HL-60/S4 treated with retinoic acid at 250 ng/mL for 4 days and 3 days (cell line): ENCODE measurements around the gene OTP.

Experiments used
- in situ Hi-C: fragments of 300-500 bp; cut with MboI; formaldehyde crosslinking; loops from 2 replicates; pipeline ENCODE4 v1.7.0; 2022; ENCODE audit warnings: low sequenced_read_pairs

Gene OTP

DNA sequence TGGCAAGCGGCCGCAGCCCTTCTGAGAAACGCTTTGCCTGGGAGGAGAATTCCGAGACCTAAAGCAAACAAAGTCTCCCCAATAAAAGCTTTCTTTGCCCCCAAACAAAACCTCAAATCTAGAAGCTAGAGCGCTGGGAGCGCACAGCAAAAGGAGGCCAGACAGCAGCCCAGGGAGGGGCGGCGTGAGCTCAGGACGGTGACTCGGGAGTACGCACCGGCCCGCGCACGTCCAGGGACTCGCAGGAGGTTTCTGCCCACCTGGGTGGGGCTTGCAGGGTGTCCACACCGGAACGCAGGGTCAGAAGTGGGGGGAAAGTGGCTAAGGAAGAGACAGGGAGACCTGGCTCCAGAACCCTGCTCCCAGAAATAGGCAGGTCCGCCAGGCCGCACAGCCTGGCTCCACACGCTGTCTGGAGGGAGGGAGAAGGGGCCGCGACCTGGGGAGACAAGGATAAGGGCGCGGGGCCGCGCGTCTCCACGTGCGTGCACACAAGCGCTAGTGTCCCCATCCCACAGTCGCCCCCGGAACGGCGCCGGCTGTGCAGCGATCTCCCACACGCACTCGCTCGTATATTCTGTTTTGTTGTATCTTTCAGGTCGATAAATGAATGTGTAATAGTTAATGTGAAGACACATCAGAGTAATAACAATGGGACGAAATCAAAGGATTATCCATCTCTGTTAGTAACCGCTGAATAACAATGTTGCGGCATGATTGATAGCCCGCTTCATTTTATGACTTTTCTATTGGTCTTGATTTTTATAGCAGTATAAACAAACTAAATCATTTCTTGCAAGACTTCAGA is 2.3 kb upstream of the OTP start:
- in situ Hi-C loops, result no loop called here

DNA sequence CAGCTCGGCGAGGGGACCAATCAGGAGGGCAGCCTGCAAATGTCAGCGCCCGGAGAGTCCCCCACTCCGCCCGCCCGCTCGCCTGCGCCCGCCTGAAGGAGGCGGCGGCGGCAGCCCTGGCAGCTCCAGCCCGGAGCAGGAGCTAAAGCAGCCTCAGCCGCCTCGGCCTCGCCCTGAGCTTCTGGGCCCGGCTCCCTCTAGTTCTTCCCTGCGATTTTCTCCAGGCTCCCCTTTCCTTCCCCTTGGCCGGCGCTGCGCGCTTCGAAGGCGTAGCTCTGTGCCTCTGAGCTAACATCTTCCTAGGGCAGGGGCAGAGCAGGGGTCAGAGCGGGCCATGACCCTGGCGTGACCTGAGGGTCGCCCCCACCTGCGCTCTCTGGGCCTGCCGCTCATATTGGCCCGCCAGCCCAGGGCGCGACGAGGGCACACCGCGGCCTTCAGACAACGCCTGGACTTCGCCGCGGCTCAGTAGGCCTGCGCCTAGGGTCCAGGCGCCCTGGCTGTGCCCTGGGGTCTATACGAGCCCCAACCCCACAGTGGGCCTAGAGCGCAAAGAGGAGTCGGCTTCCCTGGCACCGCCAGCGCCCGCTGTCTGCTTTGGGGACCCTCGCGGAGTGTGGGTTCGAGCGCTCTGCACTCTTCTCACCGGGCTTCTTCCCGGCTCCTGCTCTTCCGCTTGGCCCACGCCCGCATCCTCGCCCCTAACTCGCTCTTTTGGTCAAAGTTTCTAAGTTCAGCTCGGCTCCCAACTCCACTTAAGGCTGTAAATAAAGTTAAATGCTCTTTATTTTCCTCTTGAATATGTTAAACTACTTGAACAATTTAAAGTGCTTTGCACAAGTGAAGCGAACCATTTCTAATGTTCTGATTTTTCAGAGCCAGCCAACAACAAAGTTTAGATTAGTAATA is 504 bp upstream of the OTP start:
- in situ Hi-C loops, result no loop called here

DNA sequence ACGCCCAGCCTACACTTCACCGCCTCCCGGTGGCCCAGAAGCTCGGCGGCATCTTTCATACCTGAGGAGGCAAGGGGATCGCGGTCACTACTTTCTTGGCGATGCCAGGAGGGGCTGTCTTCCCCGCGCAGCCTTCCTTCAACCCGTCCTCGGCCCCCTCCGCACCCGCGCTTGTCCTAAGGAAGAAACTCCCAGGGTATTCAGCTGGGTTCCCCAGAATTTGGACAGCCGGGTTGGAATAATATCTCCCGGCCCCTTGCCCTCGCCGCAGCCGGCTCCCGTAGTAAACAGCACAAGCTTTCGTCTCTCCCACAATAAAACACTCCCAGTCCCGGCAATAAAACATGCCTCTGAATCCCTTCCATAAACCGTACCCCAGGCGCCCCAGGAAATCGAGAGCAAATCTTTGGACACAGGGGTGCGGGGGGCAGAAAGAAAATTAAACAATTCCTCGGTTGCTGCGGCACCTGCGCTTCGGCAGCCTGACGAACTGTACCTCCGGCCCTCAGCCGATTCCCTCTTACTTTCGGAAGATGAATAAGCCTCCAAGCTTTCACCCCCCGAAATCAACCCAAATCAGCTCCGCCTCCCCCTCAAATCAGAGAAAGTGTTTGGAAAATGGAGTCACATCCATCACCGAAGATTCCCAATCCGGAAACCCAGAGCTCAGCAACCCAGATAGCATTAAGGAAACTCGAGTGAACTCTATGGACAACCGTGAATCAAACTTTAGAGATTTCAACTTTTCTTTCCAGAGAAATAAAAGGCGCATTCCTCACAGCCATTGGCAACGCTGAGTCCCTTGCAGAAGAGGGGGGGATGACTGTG is 1.1 kb downstream of the OTP start:
- in situ Hi-C loops, result no loop called here

DNA sequence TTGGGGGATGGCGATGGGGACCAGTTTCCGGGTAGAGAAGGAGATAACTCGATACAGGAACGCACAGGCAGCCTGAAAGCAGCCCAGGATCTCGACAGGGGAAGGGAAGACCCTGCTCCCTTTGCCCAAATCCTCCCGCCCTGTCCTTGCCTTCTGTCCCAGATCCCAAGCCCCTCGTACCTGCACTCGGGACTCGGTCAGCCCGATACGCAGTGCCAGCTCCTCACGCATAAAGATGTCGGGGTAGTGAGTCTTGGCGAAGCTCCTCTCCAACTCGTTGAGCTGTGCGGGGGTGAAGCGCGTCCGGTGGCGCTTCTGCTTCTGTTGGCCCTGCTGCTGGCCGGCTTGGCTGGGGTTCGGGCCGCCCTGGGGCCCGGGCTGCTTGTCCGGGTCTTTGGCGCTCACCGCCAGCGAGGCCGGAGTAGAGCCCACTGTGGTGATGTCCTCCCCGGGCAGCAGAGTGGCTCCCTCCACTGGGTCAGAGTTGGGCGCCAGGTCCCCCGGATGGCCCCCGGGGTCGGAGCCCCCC is 1.8 kb downstream of the OTP start:
- in situ Hi-C loops, result no loop called here

DNA sequence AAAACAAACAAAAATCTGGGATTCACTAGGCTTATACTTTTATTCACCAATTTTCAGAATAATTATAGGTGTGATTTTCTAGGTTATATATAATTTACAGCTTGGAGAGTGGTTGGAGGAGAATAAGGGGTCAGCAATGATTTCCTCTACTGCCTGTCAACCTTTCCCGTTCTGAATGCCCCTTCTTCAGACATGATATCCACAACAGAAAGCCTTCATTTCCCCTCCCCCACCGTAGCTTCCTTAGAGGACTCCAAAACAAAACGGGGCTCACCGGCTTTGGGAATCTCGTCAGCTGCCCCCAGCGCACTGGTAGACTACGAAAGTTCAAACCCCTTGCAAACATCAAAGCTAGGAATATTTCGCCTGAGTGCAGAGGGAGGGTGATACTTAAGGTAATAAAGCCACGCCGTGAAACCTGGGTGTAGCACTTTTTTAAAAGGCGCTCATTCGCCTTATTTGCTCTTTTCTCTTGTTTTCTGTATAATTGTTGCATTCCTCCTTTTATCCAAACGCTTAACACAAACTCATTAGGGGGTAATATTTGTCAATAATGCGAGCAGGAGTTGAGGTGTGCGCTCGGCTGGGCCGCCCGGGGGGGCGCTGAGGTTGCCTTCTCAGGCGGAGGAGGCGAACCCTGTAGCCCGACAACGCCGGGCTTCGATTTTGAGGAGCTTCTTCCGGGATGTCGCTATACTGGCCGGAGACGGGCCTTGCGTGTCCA is 2.4 kb downstream of the OTP start:
- in situ Hi-C loops, result no loop called here

DNA sequence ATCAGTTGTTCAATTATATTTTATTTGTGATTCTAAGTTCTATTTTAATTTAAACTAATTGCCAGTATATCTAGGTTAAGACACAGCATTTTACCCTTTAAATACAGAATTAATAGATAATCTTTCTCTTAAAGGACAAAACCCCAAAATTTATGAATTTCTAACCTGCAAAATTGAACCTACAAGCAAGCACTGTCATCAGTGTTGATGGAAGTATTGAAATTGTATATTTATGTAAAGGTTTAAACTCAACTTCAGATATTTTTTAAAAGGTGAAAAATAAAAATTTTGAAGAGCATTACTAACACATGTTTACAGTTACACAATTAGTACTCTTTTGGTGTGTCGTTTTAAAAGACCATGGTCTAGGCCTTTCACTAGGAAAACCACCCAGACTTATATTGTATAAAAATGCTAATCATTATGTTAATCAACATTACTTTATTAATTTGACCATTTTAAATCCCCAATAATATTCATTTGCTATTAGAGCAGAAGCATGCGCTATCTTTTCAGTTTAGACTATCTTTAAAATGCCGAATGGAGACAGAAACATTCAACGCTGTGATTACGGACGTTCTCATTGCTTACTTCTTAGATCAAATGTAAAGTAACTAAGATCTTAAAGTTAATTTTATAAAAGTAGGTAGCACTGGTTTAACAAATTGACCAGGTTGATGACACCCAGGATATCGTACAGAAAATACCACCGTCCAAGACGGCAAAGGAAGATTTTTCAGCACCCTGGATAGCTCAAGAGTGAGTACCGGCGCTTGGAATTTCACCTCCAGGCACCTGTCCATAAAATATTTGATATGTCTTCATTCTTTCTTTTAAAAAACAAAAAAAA is 3.2 kb downstream of the OTP start:
- in situ Hi-C loops, result no loop called here

DNA sequence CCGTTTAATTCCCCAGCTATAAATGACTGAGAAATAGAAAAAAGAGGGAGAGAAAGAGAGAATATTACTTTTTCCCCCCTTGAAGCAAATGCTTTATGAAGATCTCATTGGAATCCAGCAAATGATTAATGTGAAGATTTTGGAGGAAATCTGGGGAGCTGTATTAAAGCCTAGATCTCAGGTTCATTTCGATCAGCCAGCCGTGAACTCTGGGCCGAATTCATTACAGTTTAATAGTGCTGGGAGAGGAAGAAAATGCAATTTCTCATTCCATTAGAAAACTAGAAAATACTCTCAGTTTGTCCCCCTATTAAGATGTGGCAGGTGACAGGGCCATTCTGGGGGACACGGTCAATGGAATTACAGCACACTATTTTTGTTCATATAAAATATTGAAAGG is 4.8 kb downstream of the OTP start:
- in situ Hi-C loops, result no loop called here

DNA sequence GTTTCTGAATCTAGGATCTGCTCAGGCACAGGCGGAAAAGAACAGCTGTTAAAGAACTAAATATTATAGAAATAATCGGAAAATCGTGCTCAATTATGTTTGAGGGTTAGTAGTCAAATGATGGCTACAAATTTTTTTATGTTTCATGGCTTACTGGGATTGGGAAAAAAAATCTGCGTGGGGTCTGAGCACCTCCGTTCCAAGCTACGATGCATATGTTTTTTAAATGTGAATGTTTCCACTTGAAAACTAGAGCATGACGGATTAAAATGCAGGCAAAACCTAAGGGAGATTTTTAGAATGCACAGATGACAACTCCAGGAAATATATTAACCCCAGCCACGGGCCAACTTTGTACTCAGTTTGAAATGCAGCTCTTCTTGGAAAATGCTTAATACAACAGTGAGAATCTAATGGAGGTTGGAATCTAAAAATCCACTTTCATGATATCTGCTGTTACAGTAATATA is 5.3 kb downstream of the OTP start:
- in situ Hi-C loops, result no loop called here

DNA sequence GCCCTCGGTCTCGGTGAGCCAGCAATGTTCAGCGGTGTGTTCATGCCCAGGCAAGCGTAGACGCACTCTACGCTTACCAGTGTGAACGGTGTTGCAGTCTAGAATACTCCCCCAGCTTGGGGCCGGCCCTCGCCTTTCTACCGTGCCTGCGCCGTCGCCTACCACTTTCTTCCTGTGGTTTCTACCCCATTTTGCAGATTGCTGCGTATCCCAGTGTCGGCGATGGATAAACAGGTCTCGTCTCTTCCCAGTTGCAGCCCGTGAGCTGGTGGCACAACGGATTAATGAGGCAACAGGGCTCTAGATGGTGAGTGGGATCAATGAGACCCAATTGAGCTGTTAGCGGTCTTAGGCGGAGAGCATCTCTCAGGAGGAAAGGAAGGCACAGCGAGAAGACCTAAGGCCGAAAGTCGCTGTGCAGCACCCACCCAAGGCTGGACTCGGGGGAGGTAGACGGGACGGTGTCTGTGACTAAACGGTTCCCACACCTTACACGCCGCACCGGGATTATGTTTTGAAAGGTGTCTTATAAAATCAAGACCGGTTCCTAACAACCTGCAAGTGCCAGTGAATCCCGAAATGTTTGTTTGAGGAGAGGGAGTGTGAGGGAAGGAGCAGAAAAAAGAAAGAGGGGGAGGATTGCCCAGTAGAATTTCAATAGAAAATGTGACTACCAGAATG is 5.8 kb downstream of the OTP start:
- in situ Hi-C loops, result no loop called here

DNA sequence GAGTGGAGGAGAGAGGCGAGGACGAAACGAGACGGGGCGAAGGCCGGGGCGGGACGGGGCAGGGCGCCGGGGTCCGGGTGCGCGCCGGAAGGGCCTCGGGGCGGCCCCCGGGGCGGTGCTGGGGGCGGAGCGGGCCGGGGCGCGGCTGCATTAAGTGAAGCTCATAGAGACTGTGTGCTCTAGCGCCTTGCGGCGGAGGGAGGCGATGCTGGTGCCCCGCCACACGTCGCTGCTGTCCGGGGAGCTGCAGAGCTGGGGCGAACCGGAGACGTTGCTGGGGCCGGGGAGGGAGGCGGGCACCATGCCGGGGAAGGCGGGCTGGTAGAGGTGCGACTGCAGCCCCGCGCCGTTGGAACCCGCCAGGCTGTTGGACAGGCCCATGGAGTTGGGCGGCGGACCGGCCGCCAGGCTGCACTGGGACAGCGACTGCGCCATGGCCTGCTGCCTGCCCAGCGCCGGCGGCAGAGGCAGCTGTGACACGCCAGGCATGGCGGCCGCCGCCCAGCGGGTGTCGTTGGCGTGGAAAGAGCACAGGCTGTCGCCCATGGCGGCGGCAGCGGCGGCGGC is 8.3 kb downstream of the OTP start:
- in situ Hi-C loops, result no loop called here

DNA sequence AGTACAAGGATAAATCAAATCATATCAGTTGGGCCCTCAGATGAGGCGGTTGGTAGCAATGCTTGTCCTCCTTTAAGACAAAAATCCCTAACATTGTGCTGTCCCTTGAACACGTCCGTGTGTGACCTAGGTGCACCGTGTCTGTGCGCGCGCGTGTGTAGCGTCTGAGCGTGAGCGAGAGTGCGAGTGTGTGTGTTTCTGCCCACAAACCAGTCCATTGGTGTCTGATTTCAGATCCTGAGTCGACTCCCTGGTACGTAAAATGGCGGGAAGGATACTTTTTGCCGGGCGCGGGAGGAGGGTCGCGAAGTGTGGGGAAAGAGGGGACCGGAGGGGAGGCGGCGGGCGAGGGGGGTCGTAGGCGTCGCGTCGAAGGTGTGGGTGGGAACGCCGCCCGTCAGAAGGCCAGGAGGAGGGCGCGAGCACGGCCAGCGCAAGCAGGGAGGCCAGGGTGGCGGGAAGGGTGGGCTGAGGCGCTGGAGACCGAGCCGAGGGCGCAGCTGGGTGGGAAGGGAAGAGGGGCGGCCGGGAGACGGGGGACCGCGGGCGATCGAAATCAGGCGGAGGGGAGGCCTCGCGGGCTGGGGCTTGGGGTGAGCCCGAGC is 8.9 kb downstream of the OTP start:
- in situ Hi-C loops, result no loop called here

DNA sequence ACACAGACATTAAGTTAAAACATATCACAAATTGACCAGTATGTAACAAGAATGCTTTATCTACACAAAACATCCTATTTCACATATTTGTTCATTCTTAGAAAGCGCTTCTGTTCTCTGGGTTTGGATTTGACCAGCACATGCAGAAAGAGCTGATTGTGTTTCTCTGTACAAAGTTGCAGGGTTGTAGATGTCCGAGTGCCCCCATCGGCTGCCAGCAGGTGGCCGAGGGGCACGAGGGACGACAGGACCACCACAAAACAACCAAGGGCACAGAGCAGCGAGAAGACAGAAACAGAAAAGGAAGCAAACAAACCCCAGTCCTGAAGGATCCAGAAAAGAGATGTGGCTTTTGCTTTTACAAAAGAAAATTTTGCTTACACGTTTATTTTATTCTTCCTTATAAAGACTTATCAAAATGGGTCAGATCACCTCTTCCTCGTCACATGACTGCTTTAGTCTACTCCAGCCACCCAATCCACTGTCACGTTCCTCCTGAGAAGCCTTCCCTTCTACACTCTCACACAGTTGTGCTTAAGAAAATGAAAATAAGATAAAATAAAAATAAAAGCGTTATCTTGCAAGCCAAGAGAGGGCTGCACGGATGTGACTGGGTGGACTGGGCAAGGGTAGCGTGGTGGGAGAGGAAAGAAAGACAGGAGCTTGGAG is 9.5 kb downstream of the OTP start:
- in situ Hi-C loops, result no loop called here

DNA sequence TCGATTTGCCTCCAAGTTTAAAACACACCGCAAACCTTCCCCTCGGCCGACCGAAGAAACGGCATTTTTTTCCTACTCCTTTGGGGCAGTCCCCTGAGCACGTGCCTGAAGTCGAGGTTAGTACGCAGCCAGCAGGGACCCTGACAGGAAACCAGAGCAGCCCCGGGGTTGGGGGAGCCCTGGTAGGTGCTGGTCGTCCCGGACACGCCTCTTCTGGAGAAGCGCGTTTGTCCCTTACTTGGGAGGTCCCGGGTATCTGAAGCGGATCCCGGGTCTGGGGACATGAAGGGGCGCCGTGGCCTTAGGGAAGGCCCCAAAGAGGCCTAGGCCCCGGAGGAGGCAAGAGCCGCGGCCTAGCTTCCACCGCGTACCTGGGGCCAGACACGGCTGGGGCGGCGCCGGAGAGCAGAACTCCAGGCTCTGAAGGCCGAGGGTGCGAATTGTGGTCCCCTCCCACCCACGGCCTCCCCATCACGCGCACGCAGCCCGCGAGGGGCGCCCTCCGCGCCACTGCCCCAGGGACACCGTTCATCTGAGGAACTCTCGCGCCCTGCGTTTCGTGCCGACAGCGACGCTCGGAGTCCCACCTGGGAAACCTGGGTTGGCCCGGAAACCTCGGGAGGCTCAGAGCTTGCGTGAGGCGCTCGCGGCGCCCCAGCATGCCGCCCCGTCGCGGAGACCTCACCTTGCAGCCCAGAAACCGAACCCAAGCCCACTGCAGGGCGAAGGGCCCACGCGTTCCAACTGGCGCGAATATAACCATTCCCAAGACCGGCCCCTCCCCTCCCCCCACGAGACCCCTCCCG is 10.4 kb downstream of the OTP start:
- in situ Hi-C loops, result no loop called here

DNA sequence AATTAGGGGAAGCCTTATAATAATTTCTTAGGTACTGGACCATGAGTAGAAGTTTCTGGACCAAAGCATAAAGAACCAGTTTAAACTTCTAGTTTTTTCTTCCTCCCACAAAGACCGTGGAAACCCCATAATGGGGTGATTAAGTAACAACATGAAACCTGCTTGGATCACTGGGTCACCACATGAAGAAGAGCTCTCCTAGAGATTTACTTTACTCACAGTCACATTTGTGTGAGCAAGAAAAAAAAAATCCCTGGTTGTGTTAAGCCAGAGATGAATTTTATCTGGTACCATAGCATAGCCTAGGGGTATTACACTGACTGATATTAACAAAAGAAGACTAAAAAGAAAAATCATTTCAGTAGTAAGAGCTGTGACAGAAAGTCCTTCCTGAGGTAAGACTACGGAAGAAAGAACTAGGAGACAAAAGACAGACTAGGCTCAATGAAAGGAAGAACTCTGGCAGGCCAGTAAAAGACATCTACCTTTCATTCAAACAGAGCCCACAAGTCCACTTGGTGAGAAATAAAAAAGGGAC is 15.2 kb downstream of the OTP start:
- in situ Hi-C loops, result no loop called here

DNA sequence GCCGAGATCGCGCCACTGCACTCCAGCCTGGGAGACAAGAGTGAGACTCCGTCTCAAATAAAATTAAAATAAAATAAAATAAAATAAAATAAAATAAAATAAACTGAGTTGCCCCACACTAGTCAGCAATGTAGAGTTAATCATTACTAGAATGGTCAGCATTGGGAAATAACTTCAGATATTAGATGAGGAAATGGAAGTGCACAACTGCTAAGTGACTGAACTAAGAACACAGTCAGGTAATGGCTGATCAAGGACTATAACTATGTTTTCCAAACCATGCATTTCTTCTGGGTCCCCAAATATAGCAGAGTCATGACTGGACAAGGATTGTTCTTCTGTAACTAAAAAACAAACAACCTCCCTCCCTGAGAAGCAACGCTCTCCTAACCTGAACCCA is 17.1 kb downstream of the OTP start:
- in situ Hi-C loops, result no loop called here

DNA sequence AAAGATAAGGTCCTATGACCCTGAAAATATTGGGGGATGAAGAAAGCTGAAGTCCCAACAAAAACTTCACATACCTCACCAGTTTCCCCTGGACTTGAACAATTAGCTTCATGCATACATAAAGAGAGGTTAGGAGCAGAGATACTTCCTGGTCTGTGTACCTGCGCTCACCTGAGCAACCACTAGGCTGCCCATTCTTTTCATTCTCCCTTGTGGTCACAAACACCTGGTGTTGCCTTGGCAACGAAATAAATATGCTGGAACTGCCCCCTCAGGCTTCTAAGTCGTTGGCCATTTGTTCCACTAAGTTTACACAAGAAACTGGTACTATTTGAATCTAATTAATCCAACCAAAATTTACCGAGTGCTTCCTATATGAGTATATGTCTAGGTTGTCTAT is 18.1 kb downstream of the OTP start:
- in situ Hi-C loops, result no loop called here
